Endothelial cell of umbilical vein (primary cell): ENCODE measurements around the gene TDRD7. TPM values are rescaled to one million over a fixed set of nuclear protein-coding genes. Genes with fewer than 3 reads are reported as not detected.
A peak's percentile ranks its signal among the peaks of the same experiment; 100 is the strongest.

Experiments
- BruUV-seq: library from RNA; stranded (reverse); fragments of 400-500 nt; replicated peaks from 2 replicates; lab custom pipeline; 2021; lab: Mats Ljungman, UMichigan
- CTCF ChIA-PET: fragments of 300-600, 350-600 bp; sonication (Branson Sonifier 250); formaldehyde crosslinking; loops from one replicate; lab custom pipeline; 2021; ENCODE audit warnings: antibody characterized with exemption, inconsistent platforms; lab: Charles Lee
- POLR2A ChIA-PET: fragments of 300-600, 350-600 bp; sonication (Branson Sonifier 250); formaldehyde crosslinking; loops from one replicate; lab custom pipeline; 2021; ENCODE audit warnings: antibody characterized with exemption, inconsistent platforms; lab: Charles Lee
- DNase-seq: peaks from one replicate; pipeline ENCODE4 v3.0.0-alpha.2; 2011; ENCODE audit warnings: low read depth, low spot score
- FAIRE-seq: peaks from 2 replicates; lab custom pipeline; 2011; peaks lifted over from hg19 to GRCh38; lab: Jason Lieb, UNC
- H2AFZ ChIP-seq: 2 replicates; pipeline ENCODE4 v1.6.0; 2012; ENCODE audit warnings: low read depth, low read length, control low read depth, inconsistent platforms
- H3K27ac ChIP-seq: 2 replicates; pipeline ENCODE4 v1.5.1; 2011; ENCODE audit warnings: low read depth, mild to moderate bottlenecking, control low read depth, low read length, moderate library complexity; ENCODE audit not compliant: insufficient read depth
- H3K27me3 ChIP-seq, 2 experiments: 2 replicates each; pipeline versions ENCODE4 v1.6.0 to v1.6.1; 2011; ENCODE audit warnings: low read length in 2 of 2, mixed read lengths in 1 of 2; ENCODE audit not compliant: control insufficient read depth in 2 of 2, insufficient read depth in 2 of 2
- H3K36me3 ChIP-seq, 2 experiments: 2 replicates in 1 of 2; 3 replicates in 1 of 2; pipeline ENCODE4 v1.5.1; 2011; ENCODE audit warnings: low read length in 2 of 2, mild to moderate bottlenecking in 1 of 2, moderate library complexity in 1 of 2; ENCODE audit not compliant: control insufficient read depth in 2 of 2, insufficient read depth in 2 of 2; ENCODE audit errors: extremely low read depth in 1 of 2
- H3K4me1 ChIP-seq: 3 replicates; pipeline ENCODE4 v1.5.1; 2011; ENCODE audit warnings: mild to moderate bottlenecking, low read length; ENCODE audit not compliant: control insufficient read depth, insufficient read depth; ENCODE audit errors: extremely low read depth
- H3K4me2 ChIP-seq: 2 replicates; pipeline ENCODE4 v1.6.1; 2011; ENCODE audit warnings: low read length, control low read depth, mixed read lengths; ENCODE audit not compliant: insufficient read depth
- H3K4me3 ChIP-seq, 3 experiments: fragments of 200-600 bp in 1 of 3; sonication (generic), shearing (Covaris generic) in 1 of 3; replicated peaks in 1 of 3; 2 replicates each; pipeline ENCODE4 v1.5.1; 2011 to 2016; ENCODE audit warnings: control low read depth in 3 of 3, low read length in 3 of 3, mild to moderate bottlenecking in 2 of 3, inconsistent platforms in 1 of 3, low read depth in 1 of 3, moderate library complexity in 1 of 3; ENCODE audit not compliant: insufficient read depth in 1 of 3
- H3K79me2 ChIP-seq: 2 replicates; pipeline ENCODE4 v1.6.0; 2012; ENCODE audit warnings: low read length, inconsistent platforms; ENCODE audit not compliant: control insufficient read depth, insufficient read depth
- H3K9ac ChIP-seq: replicated peaks from 2 replicates; pipeline ENCODE3; 2011; ENCODE audit warnings: low read length, control low read depth; ENCODE audit not compliant: insufficient read depth; ENCODE audit errors: extremely low read depth
- H3K9me1 ChIP-seq: replicated peaks from 3 replicates; pipeline ENCODE4 v1.6.0; 2011; ENCODE audit warnings: mild to moderate bottlenecking, low read length; ENCODE audit not compliant: control insufficient read depth, insufficient read depth; ENCODE audit errors: extremely low read depth
- H3K9me3 ChIP-seq: replicated peaks from 2 replicates; pipeline ENCODE4 v1.5.1; 2012; ENCODE audit warnings: low read length, inconsistent platforms; ENCODE audit not compliant: control insufficient read depth, insufficient read depth
- H4K20me1 ChIP-seq: replicated peaks from 2 replicates; pipeline ENCODE3; 2011; ENCODE audit warnings: mild to moderate bottlenecking, low read length; ENCODE audit not compliant: control insufficient read depth, insufficient read depth; ENCODE audit errors: extremely low read depth
- CTCF ChIP-seq, 2 donors: IDR thresholded peaks; 1 replicate in 1 of 2; 2 replicates in 1 of 2; pipeline ENCODE4 v1.5.1; 2011; ENCODE audit warnings: low read length in 2 of 2, mild to moderate bottlenecking in 2 of 2, moderate library complexity in 2 of 2, control low read depth in 1 of 2, inconsistent platforms in 1 of 2, low read depth in 1 of 2; ENCODE audit not compliant: insufficient read depth in 1 of 2; ENCODE audit errors: extremely low read depth in 1 of 2
- EZH2 ChIP-seq: IDR thresholded peaks from 2 replicates; pipeline ENCODE4 v1.6.1; 2012; ENCODE audit warnings: borderline replicate concordance, low read depth, mild to moderate bottlenecking, moderate library complexity, low read length, inconsistent platforms; ENCODE audit not compliant: severe bottlenecking
- FOS ChIP-seq: IDR thresholded peaks from 2 replicates; pipeline ENCODE4 v1.6.1; 2011; ENCODE audit warnings: mild to moderate bottlenecking, low read length, moderate library complexity, borderline replicate concordance; ENCODE audit not compliant: insufficient read depth
- GATA2 ChIP-seq: IDR thresholded peaks from 2 replicates; pipeline ENCODE4 v1.7.0; 2011; ENCODE audit warnings: low read depth, mild to moderate bottlenecking, moderate library complexity, mixed read lengths, low read length; ENCODE audit not compliant: insufficient read length, insufficient read depth
- JUN ChIP-seq: IDR thresholded peaks from 2 replicates; pipeline ENCODE4 v1.6.1; 2011; ENCODE audit warnings: borderline replicate concordance, low read depth; ENCODE audit not compliant: insufficient read length, insufficient read depth
- MAX ChIP-seq: IDR thresholded peaks from 2 replicates; pipeline ENCODE4 v1.6.1; 2011; ENCODE audit not compliant: insufficient read depth, insufficient read length
- MYC ChIP-seq: IDR thresholded peaks from one replicate; pipeline ENCODE4 v1.6.1; 2011; ENCODE audit warnings: mild to moderate bottlenecking, low read depth, low read length
- POLR2A ChIP-seq: IDR thresholded peaks from 2 replicates; pipeline ENCODE4 v1.6.1; 2012; ENCODE audit warnings: low read depth, mild to moderate bottlenecking, control low read depth, low read length
- POLR2AphosphoS5 ChIP-seq: IDR thresholded peaks from 2 replicates; pipeline ENCODE4 v1.6.1; 2012; ENCODE audit warnings: low read depth, mild to moderate bottlenecking, control low read depth, low read length, moderate library complexity; ENCODE audit not compliant: insufficient read depth
- dilution Hi-C: fragments of 300-500 bp; cut with MboI; formaldehyde crosslinking; loops from one replicate; pipeline ENCODE4 v1.15.0; 2019; ENCODE audit warnings: low sequenced_read_pairs; ENCODE audit not compliant: extremely low pct_ligation_motif_present
- intact Hi-C: fragments of 100-400 bp; cut with micrococcal nuclease; formaldehyde crosslinking; loops from one replicate; pipeline ENCODE4 v1.10.0; 2022
- polyA plus RNA-seq, 4 experiments: library from polyadenylated mRNA; depleted of rRNA in 3 of 4; stranded (reverse) in 3 of 4; unstranded in 1 of 4; fragments of >200 nt; gene quantifications; 2 replicates each; pipeline versions ENCODE4 v1.2.1 to v1.2.3, GENCODE V29; 2011 to 2012; ENCODE audit warnings: missing spikeins in 1 of 4
- total RNA-seq: library from RNA; stranded (reverse); gene quantifications from 2 replicates; pipeline ENCODE4 v1.2.3, GENCODE V29; 2021

Gene TDRD7
- total and polyA plus RNA-seq, 2 donors (not counting 3 experiments of a cell fraction or from before 2014, with no cell fraction given): 4.9 to 11.5 TPM

GRCh38 chr9:97412626-97413385 lies 910 bp downstream of the TDRD7 start:
- Histone ChIP-seq H3K27ac (no peak overlapping the region), H3K4me2 (peak overlapping the region; percentile 87), H3K9me3 (no peaks in the 10 kb centered on the region), H3K36me3 (no peaks in the 10 kb centered on the region), H3K4me3 (peak overlapping the region; percentile 57 to 92 (median 90)), H3K9me1 (no peaks in the 10 kb centered on the region), H3K27me3 (peaks cover 16 to 25% of the 10 kb centered on the region in 2 experiments), H4K20me1 (no peaks in the 10 kb centered on the region), H3K9ac (peak overlapping the region; percentile 49), H3K79me2 (no peaks in the 10 kb centered on the region), H3K4me1 (peaks cover 8% of the 10 kb centered on the region), H2AFZ (peak overlapping the region; percentile 73)
- peak; percentile 53 for FAIRE-seq
- dilution Hi-C loops: no loop called here
- TF ChIP-seq JUN: no peak
- no peak for TF ChIP-seq MAX
- no peak for TF ChIP-seq MYC
- no peak for TF ChIP-seq EZH2
- no peak for TF ChIP-seq POLR2A
- no peak for TF ChIP-seq FOS
- TF ChIP-seq CTCF (IDR thresholded peaks at IDR 0.05; ENCODE audit: extremely low read depth in 1 of 2, insufficient read depth in 1 of 2, low read depth in 1 of 2, low read length in 2 of 2): no peak
- no peak for TF ChIP-seq POLR2AphosphoS5
- no peak for TF ChIP-seq GATA2
- BruUV-seq: TSS peak; percentile 33
- ChIA-PET POLR2A (no interaction called here), CTCF (interaction anchor here (0.7 to 11.9 kb wide), 15 partner anchors 10 to 220 kb away, joined by 3 to 138 read pairs (median 3); partner anchors contain the start of genes TMOD1 and TSTD2)
- intact Hi-C loops: loop anchor here (5.0 to 10.0 kb wide), 2 partner anchors 509 to 998 kb away; partner anchors contain the start of genes TRMO and ZNF367
- peak; percentile 28 for DNase-seq
